GM18499 (cell line): ENCODE measurements around the gene MFAP4.
"Not testable (repeated sequence)": the region's sequence is repeated elsewhere in the genome, so short reads cannot be mapped to it uniquely, and the experiment has no call there.

Source experiments
- ATAC-seq: cut with Tn5 transposase; IDR thresholded peaks from one replicate; pipeline ENCODE4 v1.9.1; 2021; ENCODE audit warnings: moderate number of reproducible peaks; ENCODE audit not compliant: insufficient read depth, unreplicated experiment

Gene MFAP4

DNA sequence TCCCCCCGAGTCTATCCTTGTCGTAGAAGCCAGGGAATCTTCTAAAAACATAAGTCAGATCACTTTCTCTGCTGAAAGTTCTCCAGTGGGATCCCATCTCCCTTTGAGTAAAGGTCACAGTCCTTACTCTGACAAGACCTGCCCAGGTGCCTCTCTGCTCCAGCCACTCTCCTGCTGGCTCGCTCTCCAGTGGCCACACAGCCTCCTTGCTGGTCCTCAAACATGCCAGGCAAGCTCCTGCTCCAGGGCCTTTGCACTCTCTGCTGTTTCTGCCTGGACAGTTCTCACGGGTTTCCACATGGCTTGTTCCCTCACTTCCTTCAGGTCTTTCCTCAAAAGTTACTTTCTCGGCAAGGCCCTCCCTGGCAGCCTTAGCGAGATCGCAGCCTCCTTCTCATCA, 27.8 kb downstream of the MFAP4 start:
- no peak for ATAC-seq

DNA sequence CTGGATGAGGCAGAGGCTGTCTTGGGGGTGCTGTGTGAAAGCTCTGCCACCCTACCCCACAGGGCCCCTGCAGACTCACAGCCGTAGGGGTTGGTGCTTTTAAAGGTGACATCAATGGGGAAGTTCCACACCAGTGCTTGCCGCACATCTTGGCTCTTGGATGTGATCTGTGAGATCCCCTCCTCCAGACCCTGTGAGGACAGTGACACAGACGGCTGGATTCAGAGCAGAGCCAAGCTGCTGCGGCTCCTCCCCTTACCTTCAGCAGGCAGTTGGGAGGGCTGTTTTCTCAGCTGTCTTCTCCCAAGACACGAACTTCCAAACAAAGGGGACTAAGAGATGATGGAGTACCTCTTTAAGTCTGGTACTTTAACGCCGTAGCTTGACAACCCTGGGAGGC, 29.2 kb downstream of the MFAP4 start:
- no peak for ATAC-seq

DNA sequence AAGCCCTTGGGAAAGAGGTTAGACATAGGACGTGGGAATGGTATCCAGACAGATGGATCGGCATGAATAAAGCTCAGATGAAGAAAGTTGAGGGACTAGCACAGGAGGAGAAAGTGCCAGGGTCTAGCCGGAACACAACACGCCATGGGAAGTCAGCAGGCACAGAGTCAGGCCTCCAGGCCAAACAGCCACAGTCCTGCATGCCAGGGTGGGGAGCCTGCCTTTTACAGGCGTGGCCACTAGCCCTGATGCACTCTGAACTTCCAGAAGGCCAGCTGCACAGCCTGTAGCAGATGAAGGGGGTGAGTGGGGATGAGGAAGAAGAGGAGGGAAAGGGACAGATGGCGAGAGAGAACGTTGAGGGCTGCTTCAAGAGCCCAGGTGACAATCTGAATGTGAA, 29.6 kb downstream of the MFAP4 start:
- ATAC-seq = no peak

GRCh38 chr17:19354748-19355147, 32.2 kb downstream of the MFAP4 start:
- no peak for ATAC-seq

DNA sequence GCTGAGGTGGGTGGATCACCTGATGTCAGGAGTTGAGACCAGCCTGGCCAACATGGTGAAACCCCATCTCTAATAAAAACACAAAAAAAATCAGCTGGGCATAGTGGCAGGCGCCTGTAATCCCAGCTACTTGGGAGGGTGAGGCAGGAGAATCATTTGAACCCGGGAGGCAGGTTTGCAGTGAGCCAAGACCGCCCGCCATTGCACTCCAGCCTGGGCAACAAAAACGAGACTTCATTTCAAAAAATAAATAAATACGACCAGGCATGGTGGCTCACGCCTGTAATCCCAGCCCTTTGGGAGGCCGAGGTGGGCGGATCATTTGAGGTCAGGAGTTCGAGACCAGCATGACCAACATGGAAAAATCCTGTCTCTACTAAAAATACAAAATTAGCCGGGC, 33.6 kb downstream of the MFAP4 start:
- ATAC-seq = not testable (repeated sequence)

DNA sequence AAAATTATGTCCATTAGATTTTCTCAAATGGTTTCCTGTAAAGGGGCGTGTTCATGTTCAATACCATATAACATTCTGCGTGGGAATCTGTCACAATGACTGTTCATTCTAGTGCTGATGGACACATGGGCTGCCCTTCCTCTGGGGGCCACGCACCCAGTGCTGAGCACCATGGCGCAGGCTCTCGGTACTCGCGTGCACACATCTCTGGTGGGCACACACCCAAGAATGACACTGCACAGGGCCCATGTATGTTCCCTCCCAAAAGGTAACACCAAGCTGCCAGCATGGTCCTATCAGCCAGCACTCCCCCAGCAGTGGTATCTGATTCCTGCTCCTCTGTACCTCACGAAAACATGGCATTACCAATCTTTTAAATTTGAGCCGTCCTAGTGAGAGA, 38.2 kb downstream of the MFAP4 start:
- ATAC-seq = no peak

DNA sequence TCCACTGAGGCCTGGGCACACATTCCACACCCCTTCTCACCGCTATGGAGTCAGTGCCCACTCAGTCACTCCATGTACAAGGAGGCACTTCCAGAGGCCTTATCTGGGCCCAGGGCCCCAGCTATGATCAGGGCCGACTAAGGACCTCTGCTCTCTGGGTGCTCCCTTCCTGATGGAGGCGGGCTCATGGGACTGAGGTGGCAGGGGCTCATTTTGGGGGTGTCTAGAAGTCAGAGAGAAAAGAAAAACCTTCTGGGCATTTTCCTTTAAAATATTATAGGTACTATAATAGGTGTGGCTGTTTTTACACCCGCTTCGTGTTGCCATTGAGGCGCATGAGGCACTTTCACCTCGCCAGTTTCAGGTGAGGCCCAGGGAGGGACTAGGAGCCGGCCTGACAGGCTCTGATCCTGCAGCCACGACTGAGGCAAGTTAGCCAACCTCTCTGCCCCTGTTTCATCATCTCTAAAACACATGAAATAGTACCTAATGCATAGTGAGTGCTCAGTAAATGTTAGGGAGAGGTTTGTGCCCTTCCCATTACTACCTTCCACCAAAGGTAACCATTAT, 38.8 kb downstream of the MFAP4 start:
- no peak for ATAC-seq

GRCh38 chr17:19347323-19348080, 39.5 kb downstream of the MFAP4 start:
- ATAC-seq = no peak

- no peak for ATAC-seq
These were observed 40.4 kb downstream of the MFAP4 start for GRCh38 chr17:19346351-19347255.

GRCh38 chr17:19345486-19346350, 41.3 kb downstream of the MFAP4 start:
- ATAC-seq = no peak

- no peak for ATAC-seq
These were observed 41.9 kb downstream of the MFAP4 start for GRCh38 chr17:19345067-19345460.

DNA sequence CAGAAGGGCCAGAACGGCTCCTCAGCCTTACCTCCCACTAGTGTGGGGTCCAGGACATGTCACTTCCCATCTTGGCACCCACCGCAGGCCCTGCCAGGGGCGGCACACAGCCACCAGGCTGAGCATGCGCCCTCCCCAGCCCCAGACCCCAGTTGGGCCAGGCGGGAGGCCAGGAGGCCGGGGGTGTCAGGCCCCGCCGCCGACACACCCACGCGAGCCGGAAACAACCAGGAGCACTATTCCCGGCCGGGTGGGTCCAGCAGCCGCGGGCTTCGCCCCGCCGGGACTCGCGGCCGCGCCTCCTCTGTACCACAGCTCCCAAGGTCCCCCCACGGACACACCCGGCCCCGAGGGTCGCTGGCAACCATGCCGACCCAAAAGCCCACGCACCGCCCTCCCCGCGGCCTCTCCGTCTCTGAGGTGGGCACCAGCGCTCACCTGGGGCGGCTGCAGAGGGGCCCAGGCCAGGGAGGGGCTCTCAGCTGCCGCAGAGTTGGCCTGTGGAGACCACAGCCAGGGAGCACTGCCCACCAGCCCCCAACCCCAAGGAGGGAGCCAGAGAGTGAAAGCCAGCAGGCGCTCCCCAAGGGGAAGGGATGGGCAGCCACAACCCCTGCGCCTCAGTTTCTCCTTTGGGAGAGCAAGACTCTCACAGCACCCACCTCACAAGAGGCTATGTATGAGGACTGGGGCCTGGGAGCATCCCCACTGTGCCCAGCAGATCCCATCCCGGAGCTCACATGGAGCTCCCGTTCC, 42.5 kb downstream of the MFAP4 start:
- no peak for ATAC-seq

GRCh38 chr17:19343671-19344151, 43.3 kb downstream of the MFAP4 start:
- ATAC-seq = no peak

DNA sequence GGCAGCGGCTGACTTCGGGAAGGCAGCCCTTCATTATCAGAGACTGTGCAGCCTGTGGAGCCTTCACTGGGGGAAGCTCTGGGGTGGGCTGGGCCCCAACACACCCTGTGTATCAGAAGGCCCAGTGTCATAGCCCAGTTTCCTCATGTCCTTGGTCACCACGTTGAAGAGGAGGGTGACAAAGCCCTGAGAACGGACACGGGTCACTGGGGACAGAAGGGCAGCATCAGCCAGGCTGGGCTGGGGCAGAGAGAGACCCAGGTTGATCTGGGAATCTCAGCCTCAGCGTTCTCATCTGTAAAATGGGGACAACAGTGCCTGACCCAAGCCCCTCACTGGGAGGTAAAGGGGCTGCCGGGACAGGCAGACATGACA, 43.7 kb downstream of the MFAP4 start:
- no peak for ATAC-seq

DNA sequence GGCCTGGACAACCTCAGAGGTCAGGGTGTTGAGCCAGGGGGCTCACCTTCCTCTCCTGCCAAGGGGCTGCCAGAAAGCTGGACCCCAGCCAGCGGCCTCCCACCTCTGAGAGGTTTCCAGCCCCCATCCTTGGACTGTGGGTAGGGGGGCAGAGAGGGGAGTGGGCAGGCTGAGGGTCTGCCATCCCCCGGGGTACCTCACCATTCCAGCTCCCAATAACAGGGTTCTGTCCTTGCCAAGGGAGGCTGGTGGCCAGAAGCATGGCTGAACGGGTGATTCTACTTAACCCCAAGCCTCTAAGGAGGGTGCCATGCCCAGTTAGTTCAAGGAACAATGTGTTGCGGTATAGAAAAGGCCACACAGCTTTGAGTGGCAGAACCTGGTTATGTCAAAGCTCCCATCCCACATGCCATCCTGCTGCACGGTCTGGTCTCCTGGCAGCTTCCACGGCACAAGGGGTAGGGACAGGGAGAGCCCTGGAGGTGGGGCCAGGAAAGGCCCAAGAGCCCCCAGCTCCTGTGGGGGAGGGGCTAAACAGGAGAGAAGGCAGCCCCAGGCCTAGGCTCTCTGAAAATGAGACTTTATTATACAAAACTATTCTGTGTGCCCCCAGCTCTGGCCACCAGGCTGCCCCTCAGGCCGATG, 44.3 kb downstream of the MFAP4 start:
- no peak for ATAC-seq

DNA sequence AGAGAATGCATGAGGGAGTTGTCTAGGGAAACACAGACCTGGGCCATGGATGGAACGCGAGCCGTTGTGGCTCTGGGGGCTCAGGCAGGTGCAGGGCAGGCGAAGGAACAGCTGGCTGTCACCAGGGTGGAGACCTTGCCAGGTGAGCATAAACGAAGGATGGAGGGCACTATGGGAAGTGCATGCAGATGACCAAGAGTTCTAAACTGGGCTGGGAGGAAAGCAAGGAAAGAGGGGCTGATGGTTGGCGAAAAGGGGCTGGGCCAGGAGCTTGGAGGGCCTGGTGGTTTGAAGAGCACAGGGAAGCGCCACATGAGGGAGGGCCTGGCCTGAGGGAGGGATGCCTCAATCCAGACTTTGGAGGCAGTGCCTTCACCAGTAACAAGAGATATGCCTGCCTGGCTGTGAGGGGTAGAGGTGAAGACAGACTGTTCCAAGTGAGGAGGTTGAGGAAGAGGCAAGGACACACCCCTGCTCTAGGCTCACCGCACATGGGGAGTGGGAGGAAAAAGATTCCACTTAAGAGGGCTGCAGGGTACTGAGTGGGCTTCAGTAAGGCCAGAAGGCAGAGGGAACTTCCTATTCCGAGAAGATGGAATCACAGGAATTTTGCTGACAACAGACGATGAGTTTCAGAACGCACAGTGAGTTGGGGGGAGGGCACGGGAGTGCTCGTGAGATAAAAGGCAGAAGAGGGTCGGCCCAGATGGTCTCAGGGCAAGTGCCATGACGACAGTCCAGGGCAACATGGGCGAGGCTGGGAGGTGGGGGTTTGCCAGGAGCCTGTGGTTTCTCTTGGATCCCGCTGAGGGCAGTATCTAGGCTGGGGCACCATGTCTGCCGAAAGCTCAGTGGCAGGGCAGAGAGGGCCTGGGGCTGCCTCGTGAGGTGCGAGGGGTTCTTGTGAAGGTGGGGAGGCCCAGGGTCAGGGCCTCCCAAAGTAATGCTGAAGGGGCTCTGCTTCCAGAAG, 45.1 kb downstream of the MFAP4 start:
- no peak for ATAC-seq

DNA sequence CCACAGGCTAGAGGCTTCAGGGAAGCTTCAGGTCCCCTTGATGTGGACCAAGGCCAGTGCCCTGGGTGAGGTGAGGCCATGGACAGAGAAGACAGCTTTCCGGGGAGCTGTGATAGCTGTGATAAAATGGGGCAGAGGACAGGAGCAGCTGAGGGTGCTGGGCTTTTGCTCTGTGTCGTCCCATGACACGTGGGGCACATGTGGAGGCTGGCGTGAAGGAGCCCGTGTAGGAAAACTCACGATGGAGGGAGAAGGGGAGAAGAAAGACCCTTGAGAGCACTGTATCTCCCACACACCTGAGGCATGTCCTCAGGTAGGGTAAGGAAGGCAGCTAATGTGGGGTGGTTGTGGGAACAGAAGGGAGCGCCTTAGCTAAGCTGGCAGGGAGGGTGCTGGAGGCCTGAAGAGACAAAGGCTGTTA, 45.8 kb downstream of the MFAP4 start:
- ATAC-seq = no peak

- ATAC-seq = no peak
These were observed 47.6 kb downstream of the MFAP4 start for GRCh38 chr17:19339341-19339815.
